HCT116 (cell line): Measurements from ENCODE around the gene NNAT. TPM values are rescaled to one million over a fixed set of nuclear protein-coding genes. Genes with fewer than 3 reads are reported as not detected.

ENCODE experiments used
- ATAC-seq: fragments of 200-7000 bp; cut with Tn5 transposase; 2 replicates; pipeline ENCODE4 v1.9.1; 2020; ENCODE audit warnings: mild to moderate bottlenecking, moderate library complexity
- BruUV-seq: library from RNA; stranded (reverse); fragments of 400-500 nt; replicated peaks from 2 replicates; lab custom pipeline; 2021; lab: Mats Ljungman, UMichigan
- CTCF ChIA-PET: fragments of 300-600 bp; sonication (Branson Sonifier 250); formaldehyde crosslinking; loops from one replicate; lab custom pipeline; 2021; ENCODE audit warnings: antibody characterized with exemption; lab: Charles Lee
- POLR2A ChIA-PET: fragments of 300-600, 350-600 bp; sonication (Branson Sonifier 250); formaldehyde crosslinking; loops from one replicate; lab custom pipeline; 2021; ENCODE audit warnings: antibody characterized with exemption; lab: Charles Lee
- RAD21 ChIA-PET, 2 experiments: fragments of 300-600 bp; sonication (Branson Sonifier 250); formaldehyde crosslinking; loops; one replicate each; lab custom pipeline; 2023; ENCODE audit warnings: low total read pairs in 2 of 2; ENCODE audit not compliant: uncharacterized antibody in 2 of 2, unreplicated experiment in 2 of 2, low non-redundant PET in 1 of 2; lab: Charles Lee
- DNase-seq: peaks from one replicate; pipeline ENCODE4 v3.0.0-alpha.2; 2010; ENCODE audit warnings: low read depth, low spot score
- H2AFZ ChIP-seq: fragments of 200-600 bp; shearing (Covaris generic), sonication (generic); 2 replicates; pipeline ENCODE4 v1.6.1; 2017; ENCODE audit warnings: low read depth, mixed run types, mixed read lengths, antibody characterized with exemption, low read length; ENCODE audit not compliant: poor library complexity, severe bottlenecking
- H3K27ac ChIP-seq: 2 replicates; pipeline ENCODE4 v1.5.1; 2012; ENCODE audit warnings: low read depth, low read length
- H3K27me3 ChIP-seq: fragments of 200-600 bp; sonication (generic); 2 replicates; pipeline ENCODE4 v1.6.1; 2016; ENCODE audit warnings: mixed run types, low read length, mixed read lengths; ENCODE audit not compliant: insufficient read depth
- H3K36me3 ChIP-seq, 2 experiments: fragments of 200-500 bp in 1 of 2; fragments of 200-600 bp in 1 of 2; sonication (Bioruptor generic) in 1 of 2; sonication (generic) in 1 of 2; 2 replicates each; pipeline versions ENCODE4 v1.5.1 to v1.6.1; 2014 to 2016; ENCODE audit warnings: low read length in 2 of 2, inconsistent platforms in 1 of 2, mixed read lengths in 1 of 2, mixed run types in 1 of 2; ENCODE audit not compliant: insufficient read depth in 2 of 2, control insufficient read depth in 1 of 2
- H3K4me1 ChIP-seq, 2 experiments: fragments of 200-600 bp in 1 of 2; sonication (generic) in 1 of 2; 2 replicates each; pipeline versions ENCODE4 v1.5.1 to v1.6.1; 2012 to 2017; ENCODE audit warnings: low read length in 2 of 2, inconsistent platforms in 1 of 2, mild to moderate bottlenecking in 1 of 2, mixed read lengths in 1 of 2, mixed run types in 1 of 2, moderate library complexity in 1 of 2; ENCODE audit not compliant: insufficient read depth in 2 of 2, control insufficient read depth in 1 of 2
- H3K4me2 ChIP-seq: fragments of 200-600 bp; sonication (generic); 2 replicates; pipeline ENCODE4 v1.6.1; 2017; ENCODE audit warnings: mixed run types, low read length, mixed read lengths
- H3K4me3 ChIP-seq, 2 experiments: fragments of 200-600 bp in 1 of 2; sonication (generic) in 1 of 2; replicated peaks in 1 of 2; 2 replicates each; pipeline ENCODE4 v1.5.1; 2011 to 2016; ENCODE audit warnings: low read length in 2 of 2, control low read depth in 1 of 2, low read depth in 1 of 2, mild to moderate bottlenecking in 1 of 2, mixed read lengths in 1 of 2, mixed run types in 1 of 2
- H3K79me2 ChIP-seq: fragments of 200-600 bp; sonication (generic); 2 replicates; pipeline ENCODE4 v1.6.1; 2017; ENCODE audit warnings: mild to moderate bottlenecking, mixed run types, low read length, moderate library complexity, mixed read lengths; ENCODE audit not compliant: insufficient read depth
- H3K9ac ChIP-seq: fragments of 200-600 bp; sonication (generic); 2 replicates; pipeline ENCODE4 v1.6.1; 2016; ENCODE audit warnings: low read length, mixed read lengths
- H3K9me2 ChIP-seq: fragments of 200-600 bp; sonication (generic), shearing (Covaris generic); 2 replicates; pipeline ENCODE4 v1.6.1; 2017; ENCODE audit warnings: mixed run types, mild to moderate bottlenecking, moderate library complexity; ENCODE audit not compliant: insufficient read depth
- H3K9me3 ChIP-seq, 2 experiments: fragments of 200-500 bp in 1 of 2; fragments of 200-600 bp in 1 of 2; sonication (Bioruptor generic) in 1 of 2; sonication (generic) in 1 of 2; 2 replicates each; pipeline ENCODE4 v1.6.1; 2014 to 2017; ENCODE audit warnings: low read length in 2 of 2, mixed read lengths in 2 of 2, inconsistent platforms in 1 of 2, low read depth in 1 of 2, mild to moderate bottlenecking in 1 of 2, mixed run types in 1 of 2, moderate library complexity in 1 of 2; ENCODE audit not compliant: control insufficient read depth in 1 of 2, insufficient read depth in 1 of 2
- H4K20me1 ChIP-seq: fragments of 200-600 bp; sonication (generic), shearing (Covaris generic); 2 replicates; pipeline ENCODE4 v1.6.1; 2017; ENCODE audit warnings: mixed run types, mild to moderate bottlenecking, moderate library complexity; ENCODE audit not compliant: insufficient read depth
- CEBPB ChIP-seq: IDR thresholded peaks from 2 replicates; pipeline ENCODE4 v1.6.1; 2012; ENCODE audit warnings: low read depth
- CTCF ChIP-seq, 3 experiments: fragments of 200-600 bp in 1 of 3; sonication (generic) in 1 of 3; IDR thresholded peaks in 2 of 3; conservative IDR thresholded peaks in 1 of 3; 2 replicates each; pipeline ENCODE4 v1.5.1; 2012 to 2017; ENCODE audit warnings: low read depth in 2 of 3, low read length in 2 of 3, antibody characterized with exemption in 1 of 3, borderline replicate concordance in 1 of 3, control low read depth in 1 of 3, mild to moderate bottlenecking in 1 of 3, mixed read lengths in 1 of 3, mixed run types in 1 of 3, moderate library complexity in 1 of 3; ENCODE audit not compliant: insufficient read depth in 1 of 3
- EGR1 ChIP-seq: IDR thresholded peaks from 2 replicates; pipeline ENCODE4 v1.6.1; 2012; ENCODE audit warnings: low read depth
- ELF1 ChIP-seq: IDR thresholded peaks from 2 replicates; pipeline ENCODE4 v1.6.1; 2012; ENCODE audit warnings: low read depth, borderline replicate concordance
- EZH2 ChIP-seq: fragments of 200-600 bp; sonication (generic); IDR thresholded peaks from 2 replicates; pipeline ENCODE4 v1.6.1; 2017; ENCODE audit warnings: antibody characterized with exemption, mixed run types
- FOSL1 ChIP-seq: IDR thresholded peaks from 2 replicates; pipeline ENCODE4 v1.6.1; 2012; ENCODE audit warnings: low read depth
- JUND ChIP-seq: IDR thresholded peaks from 2 replicates; pipeline ENCODE4 v1.6.1; 2012
- MAX ChIP-seq: IDR thresholded peaks from 2 replicates; pipeline ENCODE4 v1.6.1; 2012
- POLR2A ChIP-seq: IDR thresholded peaks from 2 replicates; pipeline ENCODE4 v1.7.0; 2011; ENCODE audit warnings: borderline replicate concordance; ENCODE audit not compliant: insufficient read depth, insufficient read length; ENCODE audit errors: extremely low read depth
- POLR2AphosphoS5 ChIP-seq: IDR thresholded peaks from 2 replicates; pipeline ENCODE4 v1.6.1; 2011; ENCODE audit warnings: mild to moderate bottlenecking, low read depth, low read length, moderate library complexity
- SIN3A ChIP-seq: IDR thresholded peaks from 2 replicates; pipeline ENCODE4 v1.6.1; 2012; ENCODE audit warnings: low read depth
- TCF7L2 ChIP-seq: IDR thresholded peaks from 2 replicates; pipeline ENCODE4 v1.7.0; 2011; ENCODE audit warnings: borderline replicate concordance, inconsistent platforms; ENCODE audit not compliant: insufficient read depth, insufficient read length; ENCODE audit errors: extremely low read depth
- YY1 ChIP-seq: IDR thresholded peaks from 2 replicates; pipeline ENCODE4 v1.6.1; 2011; ENCODE audit warnings: low read length, low read depth, moderate library complexity, mild to moderate bottlenecking; ENCODE audit not compliant: insufficient replicate concordance; ENCODE audit errors: extremely low read depth
- ZFX ChIP-seq: fragments of 450-650 bp; IDR thresholded peaks from 2 replicates; pipeline ENCODE4 v1.6.1; 2017
- ZNF274 ChIP-seq: fragments of 200-500 bp; sonication (Bioruptor generic); IDR thresholded peaks from 2 replicates; pipeline ENCODE4 v1.6.1; 2014; ENCODE audit warnings: mild to moderate bottlenecking, low read depth, low read length, inconsistent platforms
- intact Hi-C: fragments of 100-400 bp; cut with micrococcal nuclease; formaldehyde crosslinking; loops from 2 replicates; pipeline ENCODE4 v1.10.0; 2022
- total RNA-seq: library from RNA; stranded (reverse); gene quantifications from one replicate; pipeline ENCODE4 v1.2.1, GENCODE V29; 2021; ENCODE audit not compliant: unreplicated experiment

The NNAT gene
- total RNA-seq, 1 experiment from 2014 or later = not detected

- Histone ChIP-seq H3K9me2 (no peaks in the 10 kb centered on the region), H3K27me3 (no peaks in the 10 kb centered on the region; the same call in 1 of the 2 replicates), H3K4me1 (peaks cover 0 to 6% of the 10 kb centered on the region in 2 experiments; a peak in 1 of 4 replicates), H3K4me3 (no peak overlapping the region), H3K9ac (no peak overlapping the region), H3K27ac (no peak overlapping the region), H3K36me3 (no peaks in the 10 kb centered on the region), H4K20me1 (no peaks in the 10 kb centered on the region), H3K79me2 (no peaks in the 10 kb centered on the region), H3K4me2 (no peak overlapping the region), H3K9me3 (no peaks in the 10 kb centered on the region), H2AFZ (no peak overlapping the region)
- TF ChIP-seq SIN3A (no peak), TCF7L2 (no peak), ELF1 (no peak), ZNF274 (no peak), ZFX (no peak), FOSL1 (no peak), CEBPB (no peak), JUND (no peak)
- no peak for DNase-seq
- BruUV-seq = no TSS peak
- POLR2A ChIA-PET = no interaction called here
- no peak for ATAC-seq
- RAD21 ChIA-PET = no interaction called here
- intact Hi-C loops = loop anchor here (5.0 to 10.0 kb wide), 2 partner anchors 604 to 847 kb away; partner anchors contain the start of gene TGM2
- CTCF ChIA-PET = no interaction called here
Measured at GRCh38 chr20:37560629-37561028, 39.6 kb downstream of the NNAT start.

GRCh38 chr20:37562695-37563480 is 41.8 kb downstream of the NNAT start:
- H3K27ac ChIP-seq = no peak overlapping the region
- RAD21 ChIA-PET = no interaction called here
- no peak overlapping the region for H2AFZ ChIP-seq
- intact Hi-C loops = loop anchor here (5.0 to 10.0 kb wide), 2 partner anchors 602 to 844 kb away; partner anchors contain the start of gene TGM2
- H3K4me2 ChIP-seq = no peak overlapping the region
- no TSS peak for BruUV-seq
- CTCF ChIA-PET = interaction anchor here (1.0 to 1.2 kb wide), 2 partner anchors 19 to 742 kb away, joined by 3 read pairs; no protein-coding TSS in a partner anchor
- no peak overlapping the region for H3K9ac ChIP-seq
- peaks cover 16% of the 10 kb centered on the region for H3K27me3 ChIP-seq
- H3K9me2 ChIP-seq = no peaks in the 10 kb centered on the region
- H3K79me2 ChIP-seq = no peaks in the 10 kb centered on the region
- POLR2A ChIA-PET = no interaction called here
- no peaks in the 10 kb centered on the region for H4K20me1 ChIP-seq
- H3K4me3 ChIP-seq = no peak overlapping the region
- H3K36me3 ChIP-seq = no peaks in the 10 kb centered on the region
- peaks cover 4 to 9% of the 10 kb centered on the region in 2 experiments; a peak in 1 of 4 replicates for H3K4me1 ChIP-seq
- ATAC-seq = no peak
- DNase-seq = no peak
- no peaks in the 10 kb centered on the region for H3K9me3 ChIP-seq
- no peak for TF ChIP-seq ZFX
- no peak for TF ChIP-seq EZH2
- TF ChIP-seq POLR2AphosphoS5 = no peak
- no peak for TF ChIP-seq CEBPB
- TF ChIP-seq POLR2A = no peak
- no peak for TF ChIP-seq YY1
- TF ChIP-seq CTCF (IDR thresholded peaks at IDR 0.05 in 2 of 3, conservative IDR thresholded peaks at IDR 0.05 in 1 of 3; ENCODE audit: borderline replicate concordance in 1 of 3, insufficient read depth in 1 of 3, low read depth in 2 of 3, low read length in 2 of 3) = no peak
- TF ChIP-seq JUND = no peak
- no peak for TF ChIP-seq ZNF274
- TF ChIP-seq ELF1 = no peak
- no peak for TF ChIP-seq EGR1
- TF ChIP-seq MAX = no peak
- TF ChIP-seq TCF7L2 = no peak
